Natural killer cell (primary cell): ENCODE measurements around the gene RAB1A. TPM values are rescaled to one million over a fixed set of nuclear protein-coding genes. Genes with fewer than 3 reads are reported as not detected.

Source experiments
- ATAC-seq, 3 donors: fragments of 150-1000 bp in 2 of 3; fragments of 200-7000 bp in 1 of 3; cut with Tn5 transposase; 1 replicate in 1 of 3; 2 replicates in 2 of 3; pipeline ENCODE4 v1.10.0; 2021; ENCODE audit warnings: mild to moderate bottlenecking in 2 of 3, moderate library complexity in 2 of 3
- DNase-seq, 2 donors: peaks; one replicate each; pipeline versions ENCODE4 v3.0.0 to v3.0.0-alpha.2; 2013 to 2021; ENCODE audit warnings: mixed read lengths in 1 of 2
- H3K27ac ChIP-seq: one replicate; pipeline ENCODE4 v1.5.1; 2013; ENCODE audit warnings: mild to moderate bottlenecking, low read length
- H3K27me3 ChIP-seq: one replicate; pipeline ENCODE4 v1.6.1; 2013; ENCODE audit warnings: low read length; ENCODE audit not compliant: control insufficient read depth, insufficient read depth
- H3K36me3 ChIP-seq: one replicate; pipeline ENCODE4 v1.6.1; 2013; ENCODE audit warnings: low read length; ENCODE audit not compliant: control insufficient read depth, insufficient read depth
- H3K4me1 ChIP-seq: one replicate; pipeline ENCODE4 v1.6.1; 2013; ENCODE audit warnings: low read length; ENCODE audit not compliant: control insufficient read depth, insufficient read depth
- H3K4me3 ChIP-seq: one replicate; pipeline ENCODE4 v1.5.1; 2013; ENCODE audit warnings: low read length
- H3K9me3 ChIP-seq: one replicate; pipeline ENCODE4 v1.6.1; 2013; ENCODE audit warnings: low read length; ENCODE audit not compliant: control insufficient read depth, insufficient read depth
- H3K27ac Mint-ChIP-seq, 2 donors: one replicate each; pipeline ENCODE4 v1.8.0; 2022; ENCODE audit warnings: mild to moderate bottlenecking in 2 of 2, mixed read lengths in 2 of 2, moderate library complexity in 1 of 2
- H3K27me3 Mint-ChIP-seq, 2 donors: one replicate each; pipeline ENCODE4 v1.8.0; 2022; ENCODE audit warnings: low read depth in 2 of 2, mixed read lengths in 2 of 2
- H3K36me3 Mint-ChIP-seq: one replicate; pipeline ENCODE4 v1.8.0; 2022; ENCODE audit warnings: mixed read lengths
- H3K4me1 Mint-ChIP-seq, 2 donors: one replicate each; pipeline ENCODE4 v1.8.0; 2022; ENCODE audit warnings: mixed read lengths in 2 of 2
- H3K4me3 Mint-ChIP-seq: one replicate; pipeline ENCODE4 v1.8.0; 2022; ENCODE audit warnings: mild to moderate bottlenecking, moderate library complexity, mixed read lengths
- H3K9me3 Mint-ChIP-seq, 2 donors: one replicate each; pipeline ENCODE4 v1.8.0; 2022; ENCODE audit warnings: mixed read lengths in 2 of 2
- CTCF ChIP-seq: fragments of 200-600 bp; IDR thresholded peaks from one replicate; pipeline ENCODE4 v1.8.0; 2022; ENCODE audit warnings: antibody characterized with exemption
- WGBS: methylation state at CpG from one replicate; pipeline ENCODE4 v1.1.7; 2013; ENCODE audit warnings: missing lambda C conversion rate; ENCODE audit not compliant: insufficient coverage; 5-methylcytosine and 5-hydroxymethylcytosine counted together
- intact Hi-C: fragments of 100-400 bp; cut with micrococcal nuclease; formaldehyde crosslinking; loops from one replicate; pipeline ENCODE4 v1.14.2; 2022
- total RNA-seq, 4 donors: library from RNA; stranded (reverse); fragments of 120-200 nt in 1 of 4; gene quantifications; one replicate each; pipeline versions ENCODE4 v1.2.3 to v1.2.4, GENCODE V29; 2013 to 2022

Gene RAB1A
- total RNA-seq, 3 donors from 2014 or later (not counting 1 experiment from before 2014, with no cell fraction given): 83.5 to 101 (median 93.6) TPM

- TF ChIP-seq CTCF: no peak
- H3K36me3 ChIP-seq: peaks cover 54% of the 10 kb centered on the region
- H3K27ac ChIP-seq: no peak overlapping the region
- intact Hi-C loops: no loop called here
- H3K4me3 ChIP-seq: no peak overlapping the region
- no peaks in the 10 kb centered on the region for H3K9me3 Mint-ChIP-seq
- DNase-seq (no peak), ATAC-seq (no peak)
- H3K4me3 Mint-ChIP-seq: no peak overlapping the region
- H3K27me3 Mint-ChIP-seq: no peaks in the 10 kb centered on the region
- H3K9me3 ChIP-seq: no peaks in the 10 kb centered on the region
- WGBS: no CpG with 5 or more reads among the region's 1 CpG
- H3K4me1 Mint-ChIP-seq: peaks cover 29 to 38% of the 10 kb centered on the region in 2 donors
- H3K36me3 Mint-ChIP-seq: peaks cover 6% of the 10 kb centered on the region
- H3K4me1 ChIP-seq: no peaks in the 10 kb centered on the region
- peak overlapping the region; percentile 33 to 64 for H3K27ac Mint-ChIP-seq
- no peaks in the 10 kb centered on the region for H3K27me3 ChIP-seq
Observed at GRCh38 chr2:65097844-65098243, 32.1 kb downstream of the RAB1A start.

- Histone ChIP-seq H3K27me3 (no peaks in the 10 kb centered on the region), H3K9me3 (no peaks in the 10 kb centered on the region), H3K4me3 (no peak overlapping the region), H3K27ac (no peak overlapping the region), H3K4me1 (no peaks in the 10 kb centered on the region), H3K36me3 (peaks cover 56% of the 10 kb centered on the region)
- Mint-ChIP-seq H3K27ac (peak overlapping the region; percentile 33 to 64), H3K27me3 (no peaks in the 10 kb centered on the region), H3K4me3 (no peak overlapping the region), H3K4me1 (peaks cover 34 to 41% of the 10 kb centered on the region in 2 donors), H3K36me3 (peaks cover 9% of the 10 kb centered on the region), H3K9me3 (no peaks in the 10 kb centered on the region)
- DNase-seq (no peak), ATAC-seq (no peak)
- TF ChIP-seq CTCF: no peak
- intact Hi-C loops: no loop called here
- WGBS: 93% methylated on average over 1 of the region's 1 CpG
Observed at GRCh38 chr2:65096948-65097347, 33.0 kb downstream of the RAB1A start.

- peaks cover 38 to 43% of the 10 kb centered on the region in 2 donors for H3K4me1 Mint-ChIP-seq
- no peaks in the 10 kb centered on the region for H3K9me3 Mint-ChIP-seq
- no peak overlapping the region for H3K4me3 ChIP-seq
- no peaks in the 10 kb centered on the region for H3K4me1 ChIP-seq
- H3K27ac ChIP-seq: no peak overlapping the region
- H3K36me3 Mint-ChIP-seq: peaks cover 9% of the 10 kb centered on the region
- intact Hi-C loops: no loop called here
- no peak for DNase-seq
- no peak overlapping the region for H3K4me3 Mint-ChIP-seq
- peaks cover 67% of the 10 kb centered on the region for H3K36me3 ChIP-seq
- ATAC-seq: no peak
- H3K27ac Mint-ChIP-seq: peak overlapping the region; percentile 29 to 77
- no peaks in the 10 kb centered on the region for H3K9me3 ChIP-seq
- no peaks in the 10 kb centered on the region for H3K27me3 ChIP-seq
- no peaks in the 10 kb centered on the region for H3K27me3 Mint-ChIP-seq
- TF ChIP-seq CTCF: no peak
Observed at GRCh38 chr2:65093211-65093610, 36.7 kb downstream of the RAB1A start.

GRCh38 chr2:65092791-65093190 lies 37.1 kb downstream of the RAB1A start:
- Mint-ChIP-seq H3K36me3 (peaks cover 9% of the 10 kb centered on the region), H3K9me3 (no peaks in the 10 kb centered on the region), H3K4me3 (no peak overlapping the region), H3K27me3 (no peaks in the 10 kb centered on the region), H3K27ac (peak overlapping the region; percentile 29 to 77), H3K4me1 (peaks cover 42 to 47% of the 10 kb centered on the region in 2 donors)
- 75% methylated on average over 2 of the region's 4 CpGs for WGBS
- Histone ChIP-seq H3K27ac (no peak overlapping the region), H3K4me3 (no peak overlapping the region), H3K36me3 (peaks cover 71% of the 10 kb centered on the region), H3K4me1 (no peaks in the 10 kb centered on the region), H3K27me3 (no peaks in the 10 kb centered on the region), H3K9me3 (no peaks in the 10 kb centered on the region)
- ATAC-seq (peak in 1 of 3 donors; percentile 16), DNase-seq (no peak)
- no peak for TF ChIP-seq CTCF
- intact Hi-C loops: no loop called here
